Cardiac muscle cell (in vitro differentiated cells and primary cell): ENCODE measurements around the gene SEC24A. TPM values are rescaled to one million over a fixed set of nuclear protein-coding genes. Genes with fewer than 3 reads are reported as not detected.

Source experiments
- DNase-seq, 2 donors: peaks; one replicate each; pipeline versions ENCODE4 v3.0.0 to v3.0.0-alpha.2; 2010 to 2017; ENCODE audit warnings: low read depth in 1 of 2, low spot score in 1 of 2
- H3K27ac ChIP-seq: fragments of 200-600 bp; sonication (generic); 2 replicates; pipeline ENCODE4 v1.5.1; 2016
- H3K27me3 ChIP-seq: fragments of 200-600 bp; sonication (generic); 2 replicates; pipeline ENCODE4 v1.6.0; 2016; ENCODE audit warnings: control low read depth
- H3K36me3 ChIP-seq: fragments of 200-600 bp; sonication (generic); 2 replicates; pipeline ENCODE4 v1.5.1; 2016; ENCODE audit warnings: control low read depth
- H3K4me1 ChIP-seq: fragments of 200-600 bp; sonication (generic); 2 replicates; pipeline ENCODE4 v1.8.1; 2017; ENCODE audit warnings: low read depth, mild to moderate bottlenecking, mixed run types
- H3K4me3 ChIP-seq: fragments of 200-600 bp; sonication (generic); 2 replicates; pipeline ENCODE4 v1.5.1; 2016; ENCODE audit warnings: mild to moderate bottlenecking
- H3K9me3 ChIP-seq: fragments of 200-600 bp; sonication (generic); 2 replicates; pipeline ENCODE4 v1.5.1; 2017; ENCODE audit warnings: low read depth, mild to moderate bottlenecking, control low read depth
- CTCF ChIP-seq: IDR thresholded peaks from 2 replicates; pipeline ENCODE4 v1.5.1; 2012; ENCODE audit warnings: low read depth, mild to moderate bottlenecking, low read length
- polyA plus RNA-seq: library from polyadenylated mRNA; unstranded; fragments of >200 nt; fragmentation: Nextera tagmentation; extraction: Ambion mirVana; gene quantifications from 2 replicates; pipeline ENCODE4 v1.2.1, GENCODE V29; 2016
- total RNA-seq: library from RNA; depleted of rRNA; stranded (reverse); fragments of >200 nt; gene quantifications from 2 replicates; pipeline ENCODE4 v1.2.3, GENCODE V29; 2016

SEC24A gene
- total and polyA plus RNA-seq, 2 experiments from 2014 or later: 9.9 to 11.6 TPM

- Histone ChIP-seq H3K4me1 (no peaks in the 10 kb centered on the region), H3K9me3 (no peaks in the 10 kb centered on the region), H3K27me3 (no peaks in the 10 kb centered on the region), H3K4me3 (no peak overlapping the region), H3K27ac (no peak overlapping the region), H3K36me3 (peaks cover 59% of the 10 kb centered on the region)
- DNase-seq: no peak
- no peak for TF ChIP-seq CTCF
Observed at GRCh38 chr5:134606726-134607125, 41.9 kb upstream of the SEC24A start.

- Histone ChIP-seq H3K27me3 (no peaks in the 10 kb centered on the region), H3K27ac (no peak overlapping the region), H3K4me3 (no peak overlapping the region), H3K36me3 (peaks cover 67% of the 10 kb centered on the region), H3K9me3 (no peaks in the 10 kb centered on the region), H3K4me1 (no peaks in the 10 kb centered on the region)
- TF ChIP-seq CTCF: no peak
- DNase-seq: no peak
Observed at GRCh38 chr5:134608555-134608954, 40.0 kb upstream of the SEC24A start.

GRCh38 chr5:134609232-134609851, 39.2 kb upstream of the SEC24A start:
- Histone ChIP-seq H3K4me1 (no peaks in the 10 kb centered on the region), H3K4me3 (no peak overlapping the region), H3K36me3 (peaks cover 64% of the 10 kb centered on the region), H3K9me3 (no peaks in the 10 kb centered on the region), H3K27me3 (no peaks in the 10 kb centered on the region), H3K27ac (no peak overlapping the region)
- no peak for TF ChIP-seq CTCF
- no peak for DNase-seq

GRCh38 chr5:134610725-134611124, 37.9 kb upstream of the SEC24A start:
- Histone ChIP-seq H3K4me3 (no peak overlapping the region), H3K9me3 (no peaks in the 10 kb centered on the region), H3K4me1 (no peaks in the 10 kb centered on the region), H3K27ac (no peak overlapping the region), H3K36me3 (peaks cover 55% of the 10 kb centered on the region), H3K27me3 (no peaks in the 10 kb centered on the region)
- no peak for TF ChIP-seq CTCF
- DNase-seq: no peak

- Histone ChIP-seq H3K27ac (no peak overlapping the region), H3K4me1 (no peaks in the 10 kb centered on the region), H3K9me3 (no peaks in the 10 kb centered on the region), H3K27me3 (no peaks in the 10 kb centered on the region), H3K36me3 (peaks cover 49% of the 10 kb centered on the region), H3K4me3 (no peak overlapping the region)
- no peak for DNase-seq
- TF ChIP-seq CTCF: no peak
Observed at GRCh38 chr5:134611515-134611914, 37.1 kb upstream of the SEC24A start.
